ENCODE results near the gene AURKAIP1. TPM values are rescaled to one million over a fixed set of nuclear protein-coding genes. Genes with fewer than 3 reads are reported as not detected.
A peak's percentile ranks its signal among the peaks of the same experiment; 100 is the strongest.

Gene AURKAIP1
- total RNA-seq, 6 experiments from 2014 or later: 178 to 206 (median 196) TPM

- Mint-ChIP-seq H3K27ac (peak overlapping the region; percentile 88), H3K9me3 (no peaks in the 10 kb centered on the region), H3K4me1 (ENCODE audit: low read depth) (peaks cover 48% of the 10 kb centered on the region), H3K4me3 (peak overlapping the region; percentile 91), H3K27me3 (ENCODE audit: insufficient read depth) (peaks cover 16% of the 10 kb centered on the region), H3K36me3 (ENCODE audit: low read depth) (peaks cover 49% of the 10 kb centered on the region)
- DNase-seq: no peak
- TF ChIP-seq, protein P1, sequence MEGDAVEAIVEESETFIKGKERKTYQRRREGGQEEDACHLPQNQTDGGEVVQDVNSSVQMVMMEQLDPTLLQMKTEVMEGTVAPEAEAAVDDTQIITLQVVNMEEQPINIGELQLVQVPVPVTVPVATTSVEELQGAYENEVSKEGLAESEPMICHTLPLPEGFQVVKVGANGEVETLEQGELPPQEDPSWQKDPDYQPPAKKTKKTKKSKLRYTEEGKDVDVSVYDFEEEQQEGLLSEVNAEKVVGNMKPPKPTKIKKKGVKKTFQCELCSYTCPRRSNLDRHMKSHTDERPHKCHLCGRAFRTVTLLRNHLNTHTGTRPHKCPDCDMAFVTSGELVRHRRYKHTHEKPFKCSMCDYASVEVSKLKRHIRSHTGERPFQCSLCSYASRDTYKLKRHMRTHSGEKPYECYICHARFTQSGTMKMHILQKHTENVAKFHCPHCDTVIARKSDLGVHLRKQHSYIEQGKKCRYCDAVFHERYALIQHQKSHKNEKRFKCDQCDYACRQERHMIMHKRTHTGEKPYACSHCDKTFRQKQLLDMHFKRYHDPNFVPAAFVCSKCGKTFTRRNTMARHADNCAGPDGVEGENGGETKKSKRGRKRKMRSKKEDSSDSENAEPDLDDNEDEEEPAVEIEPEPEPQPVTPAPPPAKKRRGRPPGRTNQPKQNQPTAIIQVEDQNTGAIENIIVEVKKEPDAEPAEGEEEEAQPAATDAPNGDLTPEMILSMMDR (IDR thresholded peaks at IDR 0.05): no peak
Observed at GRCh38 chr1:1400576-1401456, 25.8 kb upstream of the AURKAIP1 start.

GRCh38 chr1:1399872-1400575, 25.0 kb upstream of the AURKAIP1 start:
- Mint-ChIP-seq H3K27ac (peak overlapping the region; percentile 88), H3K4me1 (ENCODE audit: low read depth) (peaks cover 43% of the 10 kb centered on the region), H3K9me3 (no peaks in the 10 kb centered on the region), H3K36me3 (ENCODE audit: low read depth) (peaks cover 50% of the 10 kb centered on the region), H3K4me3 (peak overlapping the region; percentile 91), H3K27me3 (ENCODE audit: insufficient read depth) (peaks cover 16% of the 10 kb centered on the region)
- DNase-seq: no peak
- TF ChIP-seq, protein P1 (IDR thresholded peaks at IDR 0.05): no peak

GRCh38 chr1:1399187-1399871, 24.3 kb upstream of the AURKAIP1 start, which contains the start of gene CCNL2:
CCNL2 (minus strand) TSS chr1:1399335; CDS start chr1:1399306, 29 bp downstream.
- Mint-ChIP-seq H3K36me3 (ENCODE audit: low read depth) (peaks cover 50% of the 10 kb centered on the region), H3K27me3 (ENCODE audit: insufficient read depth) (peaks cover 12% of the 10 kb centered on the region), H3K4me1 (ENCODE audit: low read depth) (peaks cover 43% of the 10 kb centered on the region), H3K4me3 (peak within 1 kb of the TSS; percentile 91), H3K27ac (peak within 1 kb of the TSS; percentile 88), H3K9me3 (no peaks in the 10 kb centered on the region)
- TF ChIP-seq, protein P1 (IDR thresholded peaks at IDR 0.05): peak; percentile 74
- peak; percentile 99 for DNase-seq

DNA sequence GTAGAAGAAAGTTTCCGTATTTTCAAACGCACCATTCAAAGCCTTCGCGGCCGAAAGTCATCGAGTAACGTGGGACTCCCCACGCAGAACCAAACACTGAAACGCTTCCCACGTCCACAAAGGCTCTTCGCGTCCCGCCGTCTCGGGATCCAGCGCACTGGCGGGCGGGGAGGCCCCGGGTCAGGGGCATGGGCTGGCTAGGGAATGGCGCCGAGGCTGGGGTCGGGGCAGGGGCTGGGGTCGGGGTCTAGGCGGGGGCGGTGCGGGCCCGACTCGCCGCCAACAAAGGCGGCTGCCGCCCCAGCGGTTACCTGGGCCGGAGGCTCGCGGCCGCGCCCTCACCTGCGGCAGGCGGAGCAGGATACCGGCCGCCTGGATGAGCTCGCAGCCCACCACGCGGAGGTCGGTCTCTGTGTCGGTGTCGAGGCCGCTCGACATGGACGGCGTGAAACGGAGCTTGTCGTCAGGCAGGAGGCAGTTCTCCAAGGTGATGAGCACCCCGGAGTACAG, 23.7 kb upstream of the AURKAIP1 start:
- Mint-ChIP-seq H3K4me3 (peak overlapping the region; percentile 91), H3K27me3 (ENCODE audit: insufficient read depth) (peaks cover 9% of the 10 kb centered on the region), H3K27ac (peak overlapping the region; percentile 69), H3K36me3 (ENCODE audit: low read depth) (peaks cover 51% of the 10 kb centered on the region), H3K4me1 (ENCODE audit: low read depth) (peaks cover 41% of the 10 kb centered on the region), H3K9me3 (no peaks in the 10 kb centered on the region)
- no peak for DNase-seq
- TF ChIP-seq, protein P1 (IDR thresholded peaks at IDR 0.05): no peak

DNA sequence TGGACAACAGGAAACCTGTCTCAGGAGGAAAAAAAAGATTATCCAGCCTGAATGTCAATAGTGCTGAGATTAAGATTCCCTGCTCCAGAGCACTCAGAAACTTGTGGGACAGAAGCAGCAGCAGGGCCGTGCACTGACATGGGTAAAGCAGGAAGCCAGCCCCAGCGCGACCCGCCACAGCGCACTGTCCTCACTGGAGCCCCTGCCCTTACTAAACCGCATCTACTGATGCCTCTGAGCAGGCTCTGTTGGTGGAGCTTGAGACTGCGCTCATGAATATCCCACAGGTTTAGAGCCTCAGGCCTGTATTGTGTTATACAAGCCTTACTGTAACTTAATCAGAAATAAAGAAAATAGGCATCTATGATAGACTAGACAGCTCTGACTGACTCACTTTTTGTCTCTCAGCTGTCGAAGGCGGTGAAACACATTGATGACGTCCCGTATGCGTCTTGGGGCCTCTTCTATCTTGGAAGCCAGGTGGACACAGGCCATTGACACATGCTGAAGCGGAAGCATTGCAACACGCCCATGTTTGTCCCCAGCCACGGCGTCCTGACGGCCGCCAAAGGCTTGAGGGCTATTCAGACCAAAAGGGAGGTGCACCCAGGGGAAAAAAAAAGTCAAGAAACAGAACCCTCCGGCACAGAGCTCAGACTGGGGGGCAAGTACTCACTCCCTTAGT, 23.0 kb upstream of the AURKAIP1 start:
- DNase-seq: no peak
- peaks cover 9% of the 10 kb centered on the region for H3K27me3 Mint-ChIP-seq (ENCODE audit: insufficient read depth)
- H3K9me3 Mint-ChIP-seq: no peaks in the 10 kb centered on the region
- H3K27ac Mint-ChIP-seq: peak overlapping the region; percentile 69
- H3K4me3 Mint-ChIP-seq: peak overlapping the region; percentile 91
- TF ChIP-seq, protein P1 (IDR thresholded peaks at IDR 0.05): no peak
- peaks cover 49% of the 10 kb centered on the region for H3K36me3 Mint-ChIP-seq (ENCODE audit: low read depth)
- H3K4me1 Mint-ChIP-seq (ENCODE audit: low read depth): peaks cover 37% of the 10 kb centered on the region

Data from HFFc6 (cell line).